Epithelial cell of prostate (primary cell): ENCODE results near the gene FOXP1.

Experiments
- DNase-seq: peaks from one replicate; pipeline ENCODE4 v3.0.0-alpha.2; 2011; ENCODE audit warnings: low read depth, low spot score
- H3K27ac ChIP-seq: fragments of 450-650 bp; 2 replicates; pipeline ENCODE4 v1.5.1; 2017; ENCODE audit warnings: mild to moderate bottlenecking

FOXP1 gene

GRCh38 chr3:71414189-71414927 lies 169.2 kb downstream of the FOXP1 start:
- peak overlapping the region; percentile 64 for H3K27ac ChIP-seq
- DNase-seq, result no peak

GRCh38 chr3:71413572-71413971 lies 170.0 kb downstream of the FOXP1 start:
- DNase-seq, result no peak
- H3K27ac ChIP-seq, result peak overlapping the region; percentile 64

GRCh38 chr3:71409352-71409751 lies 174.2 kb downstream of the FOXP1 start:
- H3K27ac ChIP-seq, result no peak overlapping the region
- DNase-seq, result no peak

- no peak overlapping the region for H3K27ac ChIP-seq
- DNase-seq, result no peak
These were observed 174.6 kb downstream of the FOXP1 start for GRCh38 chr3:71408903-71409302.

GRCh38 chr3:71407823-71408222 lies 175.7 kb downstream of the FOXP1 start:
- DNase-seq, result no peak
- no peak overlapping the region for H3K27ac ChIP-seq

GRCh38 chr3:71406972-71407810 lies 176.3 kb downstream of the FOXP1 start:
- no peak overlapping the region for H3K27ac ChIP-seq
- DNase-seq, result no peak

GRCh38 chr3:71402911-71403310 lies 180.6 kb downstream of the FOXP1 start:
- DNase-seq, result no peak
- no peak overlapping the region for H3K27ac ChIP-seq

GRCh38 chr3:71402280-71402679 lies 181.2 kb downstream of the FOXP1 start:
- DNase-seq, result no peak
- no peak overlapping the region for H3K27ac ChIP-seq

- H3K27ac ChIP-seq, result no peak overlapping the region
- no peak for DNase-seq
These were observed 181.8 kb downstream of the FOXP1 start for GRCh38 chr3:71401695-71402231.

- no peak overlapping the region for H3K27ac ChIP-seq
- DNase-seq, result no peak
These were observed 182.5 kb downstream of the FOXP1 start for GRCh38 chr3:71400986-71401451.

- no peak overlapping the region for H3K27ac ChIP-seq
- no peak for DNase-seq
These were observed 184.1 kb downstream of the FOXP1 start for GRCh38 chr3:71399478-71399877.

- H3K27ac ChIP-seq, result no peak overlapping the region
- no peak for DNase-seq
These were observed 185.2 kb downstream of the FOXP1 start for GRCh38 chr3:71398157-71398836.

GRCh38 chr3:71397726-71398125 lies 185.8 kb downstream of the FOXP1 start:
- H3K27ac ChIP-seq, result no peak overlapping the region

GRCh38 chr3:71397046-71397445 lies 186.5 kb downstream of the FOXP1 start:
- DNase-seq, result no peak
- no peak overlapping the region for H3K27ac ChIP-seq

More at GRCh38 chr3:71397726-71398125, 185.8 kb downstream of the FOXP1 start:
- no peak for DNase-seq

GRCh38 chr3:71395927-71396695 lies 187.4 kb downstream of the FOXP1 start:
- no peak overlapping the region for H3K27ac ChIP-seq

GRCh38 chr3:71395470-71395869 lies 188.1 kb downstream of the FOXP1 start:
- no peak for DNase-seq
- no peak overlapping the region for H3K27ac ChIP-seq

More at GRCh38 chr3:71395927-71396695, 187.4 kb downstream of the FOXP1 start:
- no peak for DNase-seq

GRCh38 chr3:71393745-71394144 lies 189.8 kb downstream of the FOXP1 start:
- DNase-seq, result no peak
- H3K27ac ChIP-seq, result no peak overlapping the region

- H3K27ac ChIP-seq, result no peak overlapping the region
- no peak for DNase-seq
These were observed 190.4 kb downstream of the FOXP1 start for GRCh38 chr3:71393093-71393492.

GRCh38 chr3:71392251-71392650 lies 191.3 kb downstream of the FOXP1 start:
- H3K27ac ChIP-seq, result no peak overlapping the region
- DNase-seq, result no peak

GRCh38 chr3:71391361-71391760 lies 192.2 kb downstream of the FOXP1 start:
- H3K27ac ChIP-seq, result no peak overlapping the region
- DNase-seq, result no peak
